ENCODE data around the gene ENDOG. TPM values are rescaled to one million over a fixed set of nuclear protein-coding genes. Genes with fewer than 3 reads are reported as not detected.

Gene ENDOG
- total RNA-seq, 1 donor from 2014 or later: 35.9 TPM

DNA sequence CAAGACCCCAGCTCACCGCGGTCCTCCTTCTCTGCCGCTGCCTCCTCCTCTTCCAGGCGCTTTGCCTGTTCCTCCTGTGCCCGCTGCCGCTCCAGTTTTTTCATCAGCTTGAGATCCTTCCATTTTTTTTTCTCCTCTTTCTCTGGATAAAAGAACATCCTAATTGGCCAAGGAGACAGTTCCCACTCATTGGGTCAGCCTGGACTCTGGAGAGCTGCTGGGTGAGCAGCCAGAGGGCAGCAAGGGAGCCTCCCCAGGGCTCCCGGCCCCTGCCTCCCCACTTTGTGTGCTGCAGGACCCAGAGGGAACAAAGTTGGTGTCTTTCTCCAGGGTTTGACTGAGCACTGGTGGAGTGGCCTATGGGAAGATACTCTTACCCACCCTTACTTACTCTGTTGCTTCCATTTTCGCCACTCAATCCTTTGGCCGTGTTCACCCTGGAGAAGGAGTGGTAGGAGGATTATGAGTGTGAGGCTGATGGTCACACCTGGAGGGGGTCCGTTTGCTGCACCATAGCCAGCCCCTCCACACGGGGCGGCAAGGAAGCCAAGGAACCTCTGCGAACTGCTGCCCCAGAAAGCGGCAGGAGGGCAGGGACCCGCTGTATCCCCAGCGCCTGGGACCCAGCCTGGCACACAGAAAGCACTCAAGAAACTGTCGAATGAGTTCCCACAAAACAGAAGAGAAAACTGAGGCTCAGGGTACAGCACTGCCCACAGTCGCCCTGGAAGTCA lies 10.6 kb downstream of the ENDOG start:
- no peaks in the 10 kb centered on the region for H3K36me3 Mint-ChIP-seq (ENCODE audit: unreplicated experiment)

DNA sequence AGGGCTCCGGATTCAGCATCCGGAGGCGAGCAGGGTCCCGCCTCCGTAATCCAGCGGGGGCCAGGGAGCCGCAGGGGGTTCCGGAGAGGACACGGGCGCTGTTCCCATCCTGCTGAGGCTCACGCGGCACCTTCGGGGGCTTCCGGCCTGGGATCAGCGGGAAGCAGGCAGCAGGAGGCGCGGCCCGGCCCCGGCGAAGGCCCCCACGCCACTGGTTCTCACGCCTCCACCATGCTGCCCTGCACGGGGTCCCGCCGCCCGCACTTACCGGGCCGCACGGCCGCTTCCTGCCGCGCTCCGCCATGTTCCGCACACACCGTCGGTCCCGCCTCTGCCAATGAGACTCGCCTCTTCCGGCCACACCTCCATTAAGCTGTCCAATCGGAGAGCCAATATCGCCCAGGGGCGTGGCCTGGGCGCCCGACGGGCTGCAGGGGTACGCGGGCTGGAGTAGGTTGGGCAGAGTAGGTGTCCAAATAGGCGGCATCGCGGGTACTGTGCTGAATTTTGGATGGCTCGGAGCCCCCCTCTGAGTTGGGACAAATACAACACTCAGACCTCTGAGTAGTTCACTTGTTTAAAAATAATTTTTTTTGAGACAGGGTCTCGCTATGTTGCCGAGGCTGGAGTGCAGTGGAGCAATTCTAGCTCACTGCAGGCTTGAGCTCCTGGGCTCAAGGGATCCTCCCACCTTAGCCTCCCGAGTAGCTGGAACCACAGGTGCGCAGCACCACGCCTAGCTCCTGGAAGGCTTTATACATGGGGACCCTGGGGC lies 11.4 kb downstream of the ENDOG start, which contains the start of gene SPOUT1:
TSS of gene SPOUT1 (minus strand) at position 318 of the 775 bp plus-strand sequence. CDS start at position 304, 14 bp downstream.
- TF ChIP-seq, protein P1, sequence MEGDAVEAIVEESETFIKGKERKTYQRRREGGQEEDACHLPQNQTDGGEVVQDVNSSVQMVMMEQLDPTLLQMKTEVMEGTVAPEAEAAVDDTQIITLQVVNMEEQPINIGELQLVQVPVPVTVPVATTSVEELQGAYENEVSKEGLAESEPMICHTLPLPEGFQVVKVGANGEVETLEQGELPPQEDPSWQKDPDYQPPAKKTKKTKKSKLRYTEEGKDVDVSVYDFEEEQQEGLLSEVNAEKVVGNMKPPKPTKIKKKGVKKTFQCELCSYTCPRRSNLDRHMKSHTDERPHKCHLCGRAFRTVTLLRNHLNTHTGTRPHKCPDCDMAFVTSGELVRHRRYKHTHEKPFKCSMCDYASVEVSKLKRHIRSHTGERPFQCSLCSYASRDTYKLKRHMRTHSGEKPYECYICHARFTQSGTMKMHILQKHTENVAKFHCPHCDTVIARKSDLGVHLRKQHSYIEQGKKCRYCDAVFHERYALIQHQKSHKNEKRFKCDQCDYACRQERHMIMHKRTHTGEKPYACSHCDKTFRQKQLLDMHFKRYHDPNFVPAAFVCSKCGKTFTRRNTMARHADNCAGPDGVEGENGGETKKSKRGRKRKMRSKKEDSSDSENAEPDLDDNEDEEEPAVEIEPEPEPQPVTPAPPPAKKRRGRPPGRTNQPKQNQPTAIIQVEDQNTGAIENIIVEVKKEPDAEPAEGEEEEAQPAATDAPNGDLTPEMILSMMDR (IDR thresholded peaks at IDR 0.05; ENCODE audit: partially characterized antibody, unreplicated experiment): no peak
- Mint-ChIP-seq H3K27ac (ENCODE audit: unreplicated experiment) (no peak within 1 kb of the TSS), H3K9me3 (ENCODE audit: unreplicated experiment) (peaks cover 7% of the 10 kb centered on the region), H3K36me3 (ENCODE audit: unreplicated experiment) (no peaks in the 10 kb centered on the region), H3K4me3 (ENCODE audit: unreplicated experiment) (peak within 1 kb of the TSS; percentile 92), H3K27me3 (ENCODE audit: unreplicated experiment) (peaks cover 2% of the 10 kb centered on the region), H3K4me1 (ENCODE audit: low read depth, unreplicated experiment) (peaks cover 6% of the 10 kb centered on the region)
- DNase-seq: peak; percentile 93

More for the DNA sequence above, 10.6 kb downstream of the ENDOG start:
- Mint-ChIP-seq H3K4me1 (ENCODE audit: low read depth, unreplicated experiment) (peaks cover 6% of the 10 kb centered on the region), H3K27me3 (ENCODE audit: unreplicated experiment) (peaks cover 2% of the 10 kb centered on the region), H3K9me3 (ENCODE audit: unreplicated experiment) (peaks cover 4% of the 10 kb centered on the region), H3K27ac (ENCODE audit: unreplicated experiment) (no peak overlapping the region), H3K4me3 (ENCODE audit: unreplicated experiment) (peak overlapping the region; percentile 92)
- TF ChIP-seq, protein P1 (IDR thresholded peaks at IDR 0.05; ENCODE audit: partially characterized antibody, unreplicated experiment): no peak
- no peak for DNase-seq

DNA sequence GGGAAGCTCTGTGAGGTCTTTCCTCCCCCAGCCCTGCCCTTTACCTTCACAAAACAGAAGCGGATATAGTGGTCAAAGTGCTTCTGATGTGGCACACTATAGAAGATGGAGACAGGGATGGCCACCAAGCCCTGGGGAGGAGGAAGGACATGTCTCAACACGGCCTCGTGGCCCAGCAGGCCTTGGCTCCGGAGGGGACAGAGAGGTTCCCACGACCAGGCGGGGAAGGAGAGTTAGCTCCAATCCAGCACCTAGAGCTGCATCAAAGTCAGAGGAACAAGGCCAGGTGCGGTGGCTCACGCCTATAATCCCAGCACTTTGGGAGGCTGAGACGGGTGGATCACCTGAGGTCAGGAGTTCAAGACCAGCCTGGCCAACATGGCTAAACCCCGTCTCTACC lies 15.4 kb downstream of the ENDOG start:
- Mint-ChIP-seq H3K9me3 (ENCODE audit: unreplicated experiment) (peaks cover 4% of the 10 kb centered on the region), H3K4me3 (ENCODE audit: unreplicated experiment) (no peak overlapping the region), H3K4me1 (ENCODE audit: low read depth, unreplicated experiment) (peaks cover 4% of the 10 kb centered on the region), H3K27ac (ENCODE audit: unreplicated experiment) (no peak overlapping the region), H3K36me3 (ENCODE audit: unreplicated experiment) (no peaks in the 10 kb centered on the region), H3K27me3 (ENCODE audit: unreplicated experiment) (no peaks in the 10 kb centered on the region)
- TF ChIP-seq, protein P1 (IDR thresholded peaks at IDR 0.05; ENCODE audit: partially characterized antibody, unreplicated experiment): no peak
- DNase-seq: no peak

DNA sequence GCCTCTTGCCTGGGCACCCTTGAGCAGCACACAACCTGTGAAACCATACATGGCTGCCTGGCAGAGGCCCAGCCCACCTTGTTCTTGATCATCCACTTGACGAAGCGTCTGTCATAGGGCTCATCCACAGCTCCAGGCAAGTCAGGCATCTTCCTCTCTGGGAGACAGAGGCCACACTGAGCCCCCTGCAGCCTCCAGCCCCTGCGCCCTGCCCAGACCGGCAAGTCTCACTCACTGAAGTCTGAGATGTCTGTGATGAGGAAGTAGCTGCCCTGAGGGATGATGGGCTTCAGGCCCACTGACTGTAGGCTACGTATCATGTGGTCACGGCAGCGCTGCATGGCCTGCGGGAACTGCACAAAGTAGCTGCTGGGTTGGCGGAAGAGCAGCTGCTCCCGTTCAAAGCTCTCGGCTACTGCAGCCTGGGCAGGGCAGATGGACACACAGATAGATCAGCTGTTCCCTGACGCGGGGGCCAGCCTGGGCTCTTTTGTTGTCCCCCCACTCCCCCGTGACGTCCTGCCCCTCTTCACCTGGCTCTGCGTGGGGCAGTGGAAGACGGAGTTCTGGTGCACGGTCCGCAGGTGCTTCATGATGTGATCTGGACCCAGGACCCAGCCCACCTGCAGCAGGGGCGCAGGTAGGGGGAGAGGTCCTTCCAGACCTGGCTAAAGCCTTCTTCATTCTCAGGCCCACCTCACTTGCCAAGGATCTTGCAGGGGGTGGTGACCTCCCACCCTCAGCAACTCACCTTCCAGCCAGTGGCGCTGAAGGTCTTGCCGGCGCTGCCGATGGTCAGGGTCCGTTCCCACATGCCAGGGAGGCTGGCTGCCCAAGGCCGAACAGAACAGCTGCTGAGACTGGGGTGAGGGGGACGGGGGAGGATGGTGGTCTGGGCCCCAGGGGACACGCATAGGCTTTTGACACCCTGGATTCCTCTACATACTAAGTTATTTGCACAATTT lies 17.2 kb downstream of the ENDOG start:
- H3K36me3 Mint-ChIP-seq (ENCODE audit: unreplicated experiment): no peaks in the 10 kb centered on the region
- H3K4me3 Mint-ChIP-seq (ENCODE audit: unreplicated experiment): no peak overlapping the region
- TF ChIP-seq, protein P1 (IDR thresholded peaks at IDR 0.05; ENCODE audit: partially characterized antibody, unreplicated experiment): no peak
- peak overlapping the region; percentile 59 for H3K27ac Mint-ChIP-seq (ENCODE audit: unreplicated experiment)
- no peaks in the 10 kb centered on the region for H3K4me1 Mint-ChIP-seq (ENCODE audit: low read depth, unreplicated experiment)
- H3K27me3 Mint-ChIP-seq (ENCODE audit: unreplicated experiment): no peaks in the 10 kb centered on the region
- peaks cover 2% of the 10 kb centered on the region for H3K9me3 Mint-ChIP-seq (ENCODE audit: unreplicated experiment)
- no peak for DNase-seq

Data from glutamatergic neuron (in vitro differentiated cells).